ENCODE measurements around the gene MOGAT1.

The MOGAT1 gene

GRCh38 chr2:222623756-222624309, 47.6 kb upstream of the MOGAT1 start:
- H3K36me3 ChIP-seq (ENCODE audit: low read length), result peaks cover 61% of the 10 kb centered on the region

DNA sequence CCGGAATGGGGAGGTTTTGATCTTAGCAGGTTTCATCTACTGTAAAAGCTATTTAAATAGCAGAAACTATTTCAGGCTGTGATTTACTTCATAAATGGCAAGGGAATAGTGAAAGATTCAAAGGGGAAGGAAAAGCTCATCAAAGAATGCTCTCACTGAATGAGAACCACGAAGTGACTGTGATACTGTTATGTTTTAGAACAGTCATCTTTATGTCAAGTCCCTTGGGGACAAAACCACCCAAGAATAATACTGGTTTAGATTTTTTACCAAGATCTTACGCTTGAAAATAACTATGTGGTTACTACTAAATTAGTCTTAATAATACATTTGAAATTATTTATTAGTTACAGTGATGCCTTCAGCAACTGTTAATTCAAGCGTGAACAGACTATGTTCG, 43.7 kb upstream of the MOGAT1 start:
- TF ChIP-seq CTCF (IDR thresholded peaks at IDR 0.05; ENCODE audit: insufficient read depth, low read length, poor library complexity, severe bottlenecking), result no peak
- no peak for TF ChIP-seq EZH2phosphoT487 (conservative IDR thresholded peaks at IDR 0.05; ENCODE audit: low read length)
- H3K9me2 ChIP-seq (replicated peaks; ENCODE audit: insufficient read depth, low read length), result no peaks in the 10 kb centered on the region
- peaks cover 6% of the 10 kb centered on the region; the same call in 1 of the 2 replicates for H3F3A ChIP-seq (ENCODE audit: insufficient read depth)
- no peak overlapping the region for H3K4me3 ChIP-seq (ENCODE audit: insufficient read depth, low read length, poor library complexity, severe bottlenecking)
- peaks cover 68% of the 10 kb centered on the region for H3K36me3 ChIP-seq (ENCODE audit: low read length)
- no peak overlapping the region for H2AFZ ChIP-seq (ENCODE audit: low read depth, low read length, severe bottlenecking)
- H3K27me3 ChIP-seq (ENCODE audit: low read length), result no peaks in the 10 kb centered on the region
- no peaks in the 10 kb centered on the region for H3K9me3 ChIP-seq (ENCODE audit: insufficient read depth, low read length)
- H4K20me1 ChIP-seq (ENCODE audit: low read depth, low read length), result no peaks in the 10 kb centered on the region
- H3K79me2 ChIP-seq (ENCODE audit: insufficient read depth, low read length), result no peaks in the 10 kb centered on the region
- H3K4me2 ChIP-seq (ENCODE audit: low read depth, low read length, poor library complexity, severe bottlenecking), result no peak overlapping the region
- no peak overlapping the region for H3K27ac ChIP-seq (ENCODE audit: low read depth, low read length)
- H3K9ac ChIP-seq (ENCODE audit: low read length), result no peak overlapping the region

More at GRCh38 chr2:222623756-222624309, 47.6 kb upstream of the MOGAT1 start:
- H4K20me1 ChIP-seq (ENCODE audit: low read depth, low read length), result no peaks in the 10 kb centered on the region
- H3K79me2 ChIP-seq (ENCODE audit: insufficient read depth, low read length), result no peaks in the 10 kb centered on the region
- H3K4me2 ChIP-seq (ENCODE audit: low read depth, low read length, poor library complexity, severe bottlenecking), result no peak overlapping the region
- H3K9me2 ChIP-seq (replicated peaks; ENCODE audit: insufficient read depth, low read length), result no peaks in the 10 kb centered on the region
- H3K9ac ChIP-seq (ENCODE audit: low read length), result no peak overlapping the region
- H3K27me3 ChIP-seq (ENCODE audit: low read length), result no peaks in the 10 kb centered on the region
- TF ChIP-seq EZH2phosphoT487 (conservative IDR thresholded peaks at IDR 0.05; ENCODE audit: low read length) (no peak), CTCF (IDR thresholded peaks at IDR 0.05; ENCODE audit: insufficient read depth, low read length, poor library complexity, severe bottlenecking) (no peak)
- no peaks in the 10 kb centered on the region for H3F3A ChIP-seq (ENCODE audit: insufficient read depth)
- H3K27ac ChIP-seq (ENCODE audit: low read depth, low read length), result no peak overlapping the region
- no peak overlapping the region for H3K4me3 ChIP-seq (ENCODE audit: insufficient read depth, low read length, poor library complexity, severe bottlenecking)
- H3K9me3 ChIP-seq (ENCODE audit: insufficient read depth, low read length), result no peaks in the 10 kb centered on the region
- no peak overlapping the region for H2AFZ ChIP-seq (ENCODE audit: low read depth, low read length, severe bottlenecking)

DNA sequence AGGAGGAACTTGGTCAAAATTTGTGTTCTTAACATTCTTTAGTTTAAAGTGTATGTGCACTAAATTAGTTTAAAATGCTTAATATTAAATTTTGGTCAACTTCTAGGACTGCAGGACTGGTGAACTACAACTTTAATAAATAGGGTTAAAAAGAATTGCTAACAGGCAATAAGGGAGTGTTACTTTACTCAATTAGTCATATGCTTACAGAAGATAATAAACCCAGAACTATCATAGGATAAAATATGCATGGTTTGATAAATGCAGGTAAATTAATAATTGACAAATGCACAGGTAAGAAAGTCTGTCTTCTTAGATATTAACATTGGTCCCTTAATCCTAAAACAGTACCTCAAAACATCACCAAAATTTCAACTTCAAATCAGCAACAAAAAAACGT, 36.2 kb upstream of the MOGAT1 start:
- peaks cover 7% of the 10 kb centered on the region for H3K79me2 ChIP-seq (ENCODE audit: insufficient read depth, low read length)
- H3K4me3 ChIP-seq (ENCODE audit: insufficient read depth, low read length, poor library complexity, severe bottlenecking), result no peak overlapping the region
- H3K27me3 ChIP-seq (ENCODE audit: low read length), result no peaks in the 10 kb centered on the region
- no peak overlapping the region for H3K4me2 ChIP-seq (ENCODE audit: low read depth, low read length, poor library complexity, severe bottlenecking)
- TF ChIP-seq EZH2phosphoT487 (conservative IDR thresholded peaks at IDR 0.05; ENCODE audit: low read length) (no peak), CTCF (IDR thresholded peaks at IDR 0.05; ENCODE audit: insufficient read depth, low read length, poor library complexity, severe bottlenecking) (no peak)
- H3K9me3 ChIP-seq (ENCODE audit: insufficient read depth, low read length), result no peaks in the 10 kb centered on the region
- peaks cover 78% of the 10 kb centered on the region for H3K36me3 ChIP-seq (ENCODE audit: low read length)
- no peak overlapping the region for H3K9ac ChIP-seq (ENCODE audit: low read length)
- no peak overlapping the region for H2AFZ ChIP-seq (ENCODE audit: low read depth, low read length, severe bottlenecking)
- no peaks in the 10 kb centered on the region for H4K20me1 ChIP-seq (ENCODE audit: low read depth, low read length)
- H3F3A ChIP-seq (ENCODE audit: insufficient read depth), result peaks cover 6% of the 10 kb centered on the region; the same call in 1 of the 2 replicates
- no peaks in the 10 kb centered on the region for H3K9me2 ChIP-seq (replicated peaks; ENCODE audit: insufficient read depth, low read length)
- H3K27ac ChIP-seq (ENCODE audit: low read depth, low read length), result no peak overlapping the region

Measured in SU-DHL-6 (cell line).